OCI-LY1 (cell line): Measurements from ENCODE around the gene DDX51.

ENCODE experiments used
- H2AFZ ChIP-seq: fragments of 200-600 bp; sonication (generic), shearing (Covaris generic); 2 replicates; pipeline ENCODE4 v1.6.0; 2014; ENCODE audit warnings: antibody characterized with exemption, mild to moderate bottlenecking, low read length
- H3F3A ChIP-seq: fragments of 200-600 bp; sonication (generic), shearing (Covaris generic); 2 replicates; pipeline ENCODE4 v1.6.0; 2014; ENCODE audit warnings: mild to moderate bottlenecking, antibody characterized with exemption, low read length, moderate library complexity; ENCODE audit not compliant: insufficient read depth
- H3K27ac ChIP-seq: fragments of 200-600 bp; sonication (generic); 2 replicates; pipeline ENCODE4 v1.5.1; 2014; ENCODE audit warnings: low read length, mixed run types, mild to moderate bottlenecking, low read depth; ENCODE audit not compliant: poor library complexity, severe bottlenecking
- H3K27me3 ChIP-seq: fragments of 200-600 bp; sonication (generic); 2 replicates; pipeline ENCODE4 v1.6.0; 2014; ENCODE audit warnings: antibody characterized with exemption, mild to moderate bottlenecking, low read length, moderate library complexity; ENCODE audit not compliant: insufficient read depth
- H3K36me3 ChIP-seq: fragments of 200-600 bp; sonication (generic); 2 replicates; pipeline ENCODE4 v1.6.1; 2014; ENCODE audit warnings: mild to moderate bottlenecking, antibody characterized with exemption, low read length, moderate library complexity, mixed read lengths; ENCODE audit not compliant: insufficient read depth
- H3K4me1 ChIP-seq: fragments of 200-600 bp; sonication (generic); 2 replicates; pipeline ENCODE4 v1.5.1; 2014; ENCODE audit warnings: mild to moderate bottlenecking, low read length, moderate library complexity; ENCODE audit not compliant: insufficient read depth, severe bottlenecking
- H3K4me2 ChIP-seq: fragments of 200-600 bp; sonication (generic), shearing (Covaris generic); 2 replicates; pipeline ENCODE4 v1.6.1; 2014; ENCODE audit warnings: low read length
- H3K4me3 ChIP-seq: fragments of 200-600 bp; sonication (generic); 2 replicates; pipeline ENCODE4 v1.5.1; 2014; ENCODE audit warnings: low read length, low read depth, mild to moderate bottlenecking, mixed read lengths; ENCODE audit not compliant: poor library complexity, severe bottlenecking
- H3K79me2 ChIP-seq: fragments of 200-600 bp; shearing (Covaris generic); 2 replicates; pipeline ENCODE4 v1.6.1; 2016; ENCODE audit warnings: mixed run types, low read length, mixed read lengths; ENCODE audit not compliant: insufficient read depth
- H3K9ac ChIP-seq: fragments of 200-600 bp; sonication (generic), shearing (Covaris generic); 2 replicates; pipeline ENCODE4 v1.6.1; 2014; ENCODE audit warnings: mild to moderate bottlenecking, low read length, mixed read lengths
- H3K9me2 ChIP-seq: fragments of 200-600 bp; sonication (generic), shearing (Covaris generic); 2 replicates; pipeline ENCODE4 v1.6.1; 2014; ENCODE audit warnings: low read depth, mild to moderate bottlenecking, low read length, mixed read lengths
- H3K9me3 ChIP-seq: fragments of 200-600 bp; shearing (Covaris generic); 2 replicates; pipeline ENCODE4 v1.6.1; 2014; ENCODE audit warnings: low read length, mixed read lengths
- H4K20me1 ChIP-seq: fragments of 200-600 bp; sonication (generic), shearing (Covaris generic); 2 replicates; pipeline ENCODE4 v1.6.0; 2016; ENCODE audit warnings: mild to moderate bottlenecking, low read length; ENCODE audit not compliant: insufficient read depth
- EZH2 ChIP-seq: fragments of 200-600 bp; sonication (generic), shearing (Covaris generic); IDR thresholded peaks from 2 replicates; pipeline ENCODE4 v1.8.0; 2017; ENCODE audit warnings: borderline replicate concordance, mixed run types, mild to moderate bottlenecking, antibody characterized with exemption, low read length, moderate library complexity, mixed read lengths
- TF ChIP-seq, protein P1 (sequence below): fragments of 200-600 bp; sonication (generic), shearing (Covaris generic); IDR thresholded peaks from 2 replicates; pipeline ENCODE4 v1.5.1; 2017; ENCODE audit warnings: mild to moderate bottlenecking, antibody characterized with exemption, low read length, moderate library complexity, mixed read lengths

Gene DDX51

DNA sequence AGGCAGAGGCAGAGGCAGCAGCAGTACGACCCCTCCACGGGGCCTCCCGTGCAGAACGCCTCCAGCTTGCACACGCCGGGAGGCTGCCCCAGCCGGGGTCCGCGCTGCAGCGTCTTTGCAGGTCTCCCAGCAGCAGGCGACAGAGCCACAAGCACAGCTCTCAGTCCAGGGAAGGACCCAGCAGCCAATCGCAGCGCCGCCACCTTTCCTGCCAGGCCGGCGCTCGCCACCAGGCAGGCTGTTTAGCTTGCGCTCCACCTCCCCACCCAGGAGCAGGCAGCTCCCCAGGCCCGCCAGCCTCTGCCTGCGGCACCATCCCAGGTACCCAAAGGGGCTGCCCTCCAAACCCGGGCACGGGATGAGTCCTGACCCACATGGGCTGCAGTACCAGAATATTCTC lies 25.2 kb downstream of the DDX51 start:
- H3K27me3 ChIP-seq, result no peaks in the 10 kb centered on the region
- H3K9ac ChIP-seq, result no peak overlapping the region
- H3F3A ChIP-seq, result no peaks in the 10 kb centered on the region
- no peaks in the 10 kb centered on the region for H3K9me2 ChIP-seq
- H3K27ac ChIP-seq, result no peak overlapping the region
- no peaks in the 10 kb centered on the region for H4K20me1 ChIP-seq
- TF ChIP-seq EZH2, result no peak
- TF ChIP-seq, protein P1, sequence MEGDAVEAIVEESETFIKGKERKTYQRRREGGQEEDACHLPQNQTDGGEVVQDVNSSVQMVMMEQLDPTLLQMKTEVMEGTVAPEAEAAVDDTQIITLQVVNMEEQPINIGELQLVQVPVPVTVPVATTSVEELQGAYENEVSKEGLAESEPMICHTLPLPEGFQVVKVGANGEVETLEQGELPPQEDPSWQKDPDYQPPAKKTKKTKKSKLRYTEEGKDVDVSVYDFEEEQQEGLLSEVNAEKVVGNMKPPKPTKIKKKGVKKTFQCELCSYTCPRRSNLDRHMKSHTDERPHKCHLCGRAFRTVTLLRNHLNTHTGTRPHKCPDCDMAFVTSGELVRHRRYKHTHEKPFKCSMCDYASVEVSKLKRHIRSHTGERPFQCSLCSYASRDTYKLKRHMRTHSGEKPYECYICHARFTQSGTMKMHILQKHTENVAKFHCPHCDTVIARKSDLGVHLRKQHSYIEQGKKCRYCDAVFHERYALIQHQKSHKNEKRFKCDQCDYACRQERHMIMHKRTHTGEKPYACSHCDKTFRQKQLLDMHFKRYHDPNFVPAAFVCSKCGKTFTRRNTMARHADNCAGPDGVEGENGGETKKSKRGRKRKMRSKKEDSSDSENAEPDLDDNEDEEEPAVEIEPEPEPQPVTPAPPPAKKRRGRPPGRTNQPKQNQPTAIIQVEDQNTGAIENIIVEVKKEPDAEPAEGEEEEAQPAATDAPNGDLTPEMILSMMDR, result no peak
- H3K4me1 ChIP-seq, result no peaks in the 10 kb centered on the region
- no peak overlapping the region for H3K4me3 ChIP-seq
- no peaks in the 10 kb centered on the region for H3K79me2 ChIP-seq
- H3K9me3 ChIP-seq, result no peaks in the 10 kb centered on the region
- H3K36me3 ChIP-seq, result peaks cover 72% of the 10 kb centered on the region
- H2AFZ ChIP-seq, result no peak overlapping the region
- no peak overlapping the region for H3K4me2 ChIP-seq

DNA sequence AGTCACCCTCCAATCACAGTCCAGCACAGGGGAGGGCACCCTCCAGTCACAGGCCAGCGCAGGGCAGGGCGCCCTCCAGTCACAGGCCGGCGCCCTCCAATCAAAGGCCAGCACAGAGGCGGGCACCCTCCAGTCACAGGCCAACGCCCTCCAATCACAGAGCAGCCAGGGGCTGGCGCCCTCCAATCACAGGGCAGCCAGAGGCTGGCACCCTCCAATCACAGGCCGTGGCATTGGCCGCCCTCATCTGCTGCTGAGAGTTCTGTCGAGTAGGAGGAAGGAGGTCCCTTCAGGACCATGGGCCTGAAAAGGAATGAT lies 26.6 kb downstream of the DDX51 start:
- Histone ChIP-seq H3K4me2 (no peak overlapping the region), H3F3A (no peaks in the 10 kb centered on the region), H3K27ac (no peak overlapping the region), H3K9me2 (no peaks in the 10 kb centered on the region), H3K4me3 (no peak overlapping the region), H3K9ac (no peak overlapping the region), H2AFZ (no peak overlapping the region), H3K79me2 (no peaks in the 10 kb centered on the region), H3K4me1 (no peaks in the 10 kb centered on the region), H3K36me3 (peaks cover 75% of the 10 kb centered on the region), H3K9me3 (no peaks in the 10 kb centered on the region), H4K20me1 (no peaks in the 10 kb centered on the region), H3K27me3 (no peaks in the 10 kb centered on the region)
- no peak for TF ChIP-seq EZH2
- TF ChIP-seq, protein P1, result no peak

DNA sequence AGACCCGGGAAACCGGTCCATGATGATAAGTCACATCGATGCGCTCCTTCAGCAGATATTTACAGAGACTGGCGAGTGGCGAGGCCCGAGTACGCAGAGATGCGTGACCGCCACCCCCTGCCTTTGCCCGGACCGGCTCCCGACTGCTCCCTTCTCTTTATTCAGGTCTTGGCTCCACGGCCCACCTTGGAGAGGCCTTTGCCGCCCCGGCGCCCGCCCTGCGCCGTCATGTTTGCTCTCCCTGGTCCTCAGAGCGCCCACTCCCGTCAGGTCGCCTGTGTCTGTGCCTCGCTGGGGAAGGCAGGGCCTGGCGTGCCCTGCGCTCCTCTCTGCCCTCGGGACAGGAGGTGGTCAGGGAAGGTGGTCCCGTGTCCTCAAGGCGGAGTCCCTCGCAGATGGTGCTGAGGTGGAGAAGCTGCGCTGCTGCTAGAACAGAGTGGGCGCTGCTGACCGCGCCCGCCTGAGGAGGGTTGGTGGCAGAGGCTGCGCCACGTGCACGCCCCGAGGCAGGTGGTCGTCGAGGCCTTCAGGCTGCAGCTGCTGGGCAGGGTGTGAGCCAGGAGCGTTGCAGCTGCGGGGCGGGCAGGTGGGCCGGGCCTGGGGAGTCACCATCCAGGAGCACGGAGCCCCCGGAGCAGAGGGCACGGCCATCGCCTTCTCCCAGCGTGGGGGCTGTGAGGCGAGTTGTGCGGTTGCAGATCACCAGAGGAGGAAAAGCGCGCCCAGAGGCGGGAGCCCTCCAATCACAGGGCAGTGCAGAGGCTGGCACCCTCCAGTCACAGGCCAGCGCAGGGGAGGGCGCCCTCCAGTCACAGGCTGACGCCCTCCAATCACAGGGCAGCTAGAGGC lies 27.2 kb downstream of the DDX51 start:
- no peaks in the 10 kb centered on the region for H3K9me3 ChIP-seq
- no peak overlapping the region for H2AFZ ChIP-seq
- H3K27ac ChIP-seq, result no peak overlapping the region
- TF ChIP-seq, protein P1, result no peak
- TF ChIP-seq EZH2, result no peak
- peaks cover 70% of the 10 kb centered on the region for H3K36me3 ChIP-seq
- H3F3A ChIP-seq, result no peaks in the 10 kb centered on the region
- no peaks in the 10 kb centered on the region for H3K4me1 ChIP-seq
- H3K4me2 ChIP-seq, result no peak overlapping the region
- no peak overlapping the region for H3K4me3 ChIP-seq
- H3K9me2 ChIP-seq, result no peaks in the 10 kb centered on the region
- H3K27me3 ChIP-seq, result no peaks in the 10 kb centered on the region
- H3K79me2 ChIP-seq, result no peaks in the 10 kb centered on the region
- no peaks in the 10 kb centered on the region for H4K20me1 ChIP-seq
- no peak overlapping the region for H3K9ac ChIP-seq
